ENCODE data around the gene KCNK15.

KCNK15 gene

GRCh38 chr20:44736170-44737021 lies 9.3 kb upstream of the KCNK15 start:
- DNase-seq: no peak

GRCh38 chr20:44737116-44737515 lies 8.5 kb upstream of the KCNK15 start:
- DNase-seq: no peak

- DNase-seq: no peak
Measured at GRCh38 chr20:44738813-44739477, 6.7 kb upstream of the KCNK15 start.

- DNase-seq: no peak
Measured at GRCh38 chr20:44739942-44740341, 5.7 kb upstream of the KCNK15 start.

GRCh38 chr20:44742304-44743079 lies 3.2 kb upstream of the KCNK15 start:
- no peak for DNase-seq

GRCh38 chr20:44743080-44743701 lies 2.5 kb upstream of the KCNK15 start:
- DNase-seq: no peak

- no peak for DNase-seq
Measured at GRCh38 chr20:44743916-44744655, 1.6 kb upstream of the KCNK15 start.

- no peak for DNase-seq
Measured at GRCh38 chr20:44745122-44745597, 505 bp upstream of the KCNK15 start.

- DNase-seq: peak; percentile 86
Measured at GRCh38 chr20:44746367-44747165, 901 bp downstream of the KCNK15 start.

- DNase-seq: peak; percentile 96
Measured at GRCh38 chr20:44747166-44748004, 1.7 kb downstream of the KCNK15 start.

- no peak for DNase-seq
Measured at GRCh38 chr20:44748005-44748370, 2.3 kb downstream of the KCNK15 start.

- DNase-seq: no peak
Measured at GRCh38 chr20:44750081-44750805, 4.6 kb downstream of the KCNK15 start.

- no peak for DNase-seq
Measured at GRCh38 chr20:44752099-44752931, 6.7 kb downstream of the KCNK15 start.

GRCh38 chr20:44754554-44754953 lies 8.9 kb downstream of the KCNK15 start:
- no peak for DNase-seq

- no peak for DNase-seq
Measured at GRCh38 chr20:44756011-44756688, 10.5 kb downstream of the KCNK15 start.

GRCh38 chr20:44756956-44757355 lies 11.3 kb downstream of the KCNK15 start:
- no peak for DNase-seq

- DNase-seq: no peak
Measured at GRCh38 chr20:44758247-44759101, 12.8 kb downstream of the KCNK15 start.

Measured in DMS79 treated with DMSO at 0.1 percent for 48 hours (cell line).